ENCODE results near the gene EXD1.

The EXD1 gene

GRCh38 chr15:41230650-41231421 is at the start of gene EXD1, which contains the start of gene CHP1:
EXD1 (minus strand) TSS chr15:41230757; CDS start chr15:41226575, 4,182 bp downstream.
CHP1 (plus strand) TSS chr15:41231268; CDS start chr15:41231383, 115 bp downstream.
- Histone ChIP-seq H3K4me3 (ENCODE audit: low read depth in 1 of 2, low read length in 2 of 2) (peak within 1 kb of the TSS; percentile 67 to 98), H3K9ac (ENCODE audit: low read depth, low read length) (peak within 1 kb of the TSS; percentile 69), H3K4me2 (ENCODE audit: insufficient read depth, low read length) (peak within 1 kb of the TSS; percentile 91), H2AFZ (ENCODE audit: low read depth, low read length) (peak within 1 kb of the TSS; percentile 98), H3K36me3 (ENCODE audit: insufficient read depth, low read length) (no peaks in the 10 kb centered on the region), H3K79me2 (ENCODE audit: insufficient read depth, low read length) (peaks cover 8% of the 10 kb centered on the region), H4K20me1 (ENCODE audit: insufficient read depth, low read length) (no peaks in the 10 kb centered on the region), H3K27ac (ENCODE audit: low read length) (peak within 1 kb of the TSS; percentile 80), H3K4me1 (ENCODE audit: insufficient read depth, low read length) (peaks cover 25% of the 10 kb centered on the region), H3K27me3 (ENCODE audit: insufficient read depth, low read length, poor library complexity) (no peaks in the 10 kb centered on the region), H3K9me3 (ENCODE audit: insufficient read depth, low read length, severe bottlenecking) (no peaks in the 10 kb centered on the region)
- TF ChIP-seq EZH2 (IDR thresholded peaks at IDR 0.05; ENCODE audit: borderline replicate concordance, low read depth, low read length, severe bottlenecking) (no peak), CTCF (IDR thresholded peaks at IDR 0.05; ENCODE audit: borderline replicate concordance, extremely low read depth, low read length, poor library complexity, severe bottlenecking) (peak; percentile 58)
- DNase-seq (peak; percentile 92), ATAC-seq (ENCODE audit: insufficient read depth, low read depth) (peak; percentile 99)

GRCh38 chr15:41279535-41280283 is 49.2 kb upstream of the EXD1 start:
- Histone ChIP-seq H3K27ac (ENCODE audit: low read length) (no peak overlapping the region), H4K20me1 (ENCODE audit: insufficient read depth, low read length) (no peaks in the 10 kb centered on the region), H3K9ac (ENCODE audit: low read depth, low read length) (no peak overlapping the region), H3K4me2 (ENCODE audit: insufficient read depth, low read length) (no peak overlapping the region), H3K36me3 (ENCODE audit: insufficient read depth, low read length) (peaks cover 23% of the 10 kb centered on the region), H3K27me3 (ENCODE audit: insufficient read depth, low read length, poor library complexity) (no peaks in the 10 kb centered on the region), H3K79me2 (ENCODE audit: insufficient read depth, low read length) (peaks cover 13% of the 10 kb centered on the region), H2AFZ (ENCODE audit: low read depth, low read length) (no peak overlapping the region), H3K9me3 (ENCODE audit: insufficient read depth, low read length, severe bottlenecking) (no peaks in the 10 kb centered on the region), H3K4me1 (ENCODE audit: insufficient read depth, low read length) (peaks cover 8% of the 10 kb centered on the region), H3K4me3 (ENCODE audit: low read depth in 1 of 2, low read length in 2 of 2) (no peak overlapping the region)
- DNase-seq (no peak), ATAC-seq (ENCODE audit: insufficient read depth, low read depth) (no peak)
- TF ChIP-seq CTCF (IDR thresholded peaks at IDR 0.05; ENCODE audit: borderline replicate concordance, extremely low read depth, low read length, poor library complexity, severe bottlenecking) = no peak
- no peak for TF ChIP-seq EZH2 (IDR thresholded peaks at IDR 0.05; ENCODE audit: borderline replicate concordance, low read depth, low read length, severe bottlenecking)

GRCh38 chr15:41278319-41278718 is 47.8 kb upstream of the EXD1 start:
- Histone ChIP-seq H3K79me2 (ENCODE audit: insufficient read depth, low read length) (0 out of 2 replicates have a peak, but pooled peaks cover 4% of the 10 kb centered on the region), H3K27me3 (ENCODE audit: insufficient read depth, low read length, poor library complexity) (no peaks in the 10 kb centered on the region)
- no peak for TF ChIP-seq EZH2 (IDR thresholded peaks at IDR 0.05; ENCODE audit: borderline replicate concordance, low read depth, low read length, severe bottlenecking)
- no peak for TF ChIP-seq CTCF (IDR thresholded peaks at IDR 0.05; ENCODE audit: borderline replicate concordance, extremely low read depth, low read length, poor library complexity, severe bottlenecking)

More at GRCh38 chr15:41278319-41278718, 47.8 kb upstream of the EXD1 start:
- Histone ChIP-seq H3K4me3 (ENCODE audit: low read depth in 1 of 2, low read length in 2 of 2) (no peak overlapping the region), H3K27ac (ENCODE audit: low read length) (no peak overlapping the region), H3K4me1 (ENCODE audit: insufficient read depth, low read length) (peaks cover 5% of the 10 kb centered on the region), H4K20me1 (ENCODE audit: insufficient read depth, low read length) (no peaks in the 10 kb centered on the region), H2AFZ (ENCODE audit: low read depth, low read length) (no peak overlapping the region), H3K9ac (ENCODE audit: low read depth, low read length) (no peak overlapping the region), H3K36me3 (ENCODE audit: insufficient read depth, low read length) (peaks cover 17% of the 10 kb centered on the region), H3K4me2 (ENCODE audit: insufficient read depth, low read length) (no peak overlapping the region), H3K9me3 (ENCODE audit: insufficient read depth, low read length, severe bottlenecking) (no peaks in the 10 kb centered on the region)
- ATAC-seq (ENCODE audit: insufficient read depth, low read depth) = no peak
- no peak for DNase-seq

Measured in DND-41 (cell line).